Fibroblast of the aortic adventitia (primary cell): ENCODE data around the gene CGB2. TPM values are rescaled to one million over a fixed set of nuclear protein-coding genes. Genes with fewer than 3 reads are reported as not detected.
"Not testable (repeated sequence)": the region's sequence is repeated elsewhere in the genome, so short reads cannot be mapped to it uniquely, and the experiment has no call there.

Experiments used
- DNase-seq: peaks from one replicate; pipeline ENCODE4 v3.0.0-alpha.2; 2010; ENCODE audit warnings: low read depth
- H3K4me3 ChIP-seq: 2 replicates; pipeline ENCODE4 v1.5.1; 2011; ENCODE audit warnings: low read depth, mild to moderate bottlenecking, control low read depth, low read length, moderate library complexity
- CTCF ChIP-seq: IDR thresholded peaks from 2 replicates; pipeline ENCODE4 v1.5.1; 2011; ENCODE audit warnings: mild to moderate bottlenecking, low read length, control low read depth, inconsistent platforms; ENCODE audit not compliant: insufficient read depth
- total RNA-seq: library from RNA; depleted of rRNA; stranded (reverse); fragments of >200 nt; gene quantifications from 2 replicates; pipeline ENCODE4 v1.2.3, GENCODE V29; 2012; ENCODE audit warnings: low replicate concordance

The CGB2 gene
- total RNA-seq, 1 donor: not detected

- TF ChIP-seq CTCF: peak; percentile 31
- DNase-seq: peak; percentile 33
- H3K4me3 ChIP-seq: peak overlapping the region; percentile 66
Observed at GRCh38 chr19:49056101-49056901, 24.6 kb downstream of the CGB2 start.

GRCh38 chr19:49056902-49057596 is 25.4 kb downstream of the CGB2 start:
- not testable (repeated sequence) for DNase-seq
- H3K4me3 ChIP-seq: peak overlapping the region; percentile 66

- H3K4me3 ChIP-seq: peak within 1 kb of the TSS; percentile 66
- no peak for TF ChIP-seq CTCF
- DNase-seq: peak; percentile 50
Observed at GRCh38 chr19:49057636-49058234, 26.0 kb downstream of the CGB2 start, which contains the start of gene CGB7. Gene CGB7 (minus strand): TSS chr19:49057749. CDS start chr19:49055375, 2,374 bp downstream.

- no peak overlapping the region for H3K4me3 ChIP-seq
- peak; percentile 31 for DNase-seq
- no peak for TF ChIP-seq CTCF
Observed at GRCh38 chr19:49058562-49058961, 26.9 kb downstream of the CGB2 start.

- DNase-seq: no peak
- no peak for TF ChIP-seq CTCF
- no peak overlapping the region for H3K4me3 ChIP-seq
Observed at GRCh38 chr19:49059053-49059452, 27.4 kb downstream of the CGB2 start.

GRCh38 chr19:49061000-49061399 is 29.3 kb downstream of the CGB2 start:
- no peak overlapping the region for H3K4me3 ChIP-seq
- TF ChIP-seq CTCF: no peak
- no peak for DNase-seq

GRCh38 chr19:49061445-49061844 is 29.8 kb downstream of the CGB2 start:
- no peak for TF ChIP-seq CTCF
- no peak for DNase-seq
- H3K4me3 ChIP-seq: no peak overlapping the region
